H9 (cell line): ENCODE measurements around the gene RBFOX2. TPM values are rescaled to one million over a fixed set of nuclear protein-coding genes. Genes with fewer than 3 reads are reported as not detected.

ENCODE experiments used
- DNase-seq: peaks from one replicate; pipeline ENCODE4 v3.0.0-alpha.2; 2017
- H2AFZ ChIP-seq: one replicate; pipeline ENCODE4 v1.6.1; 2013; ENCODE audit warnings: mild to moderate bottlenecking, low read length, control low read depth, moderate library complexity
- H2AK5ac ChIP-seq: 2 replicates; pipeline ENCODE4 v1.6.1; 2013; ENCODE audit warnings: low read length, control low read depth, mixed read lengths; ENCODE audit not compliant: insufficient read length
- H2BK120ac ChIP-seq: one replicate; pipeline ENCODE4 v1.6.1; 2013; ENCODE audit warnings: low read depth, mild to moderate bottlenecking, low read length, control low read depth, inconsistent platforms; ENCODE audit not compliant: poor library complexity, severe bottlenecking
- H2BK12ac ChIP-seq: 2 replicates; pipeline ENCODE4 v1.6.1; 2013; ENCODE audit warnings: low read length, control low read depth, mixed read lengths, low read depth; ENCODE audit not compliant: insufficient read length
- H2BK15ac ChIP-seq: 2 replicates; pipeline ENCODE4 v1.6.1; 2013; ENCODE audit warnings: low read depth, low read length, control low read depth
- H2BK20ac ChIP-seq: one replicate; pipeline ENCODE4 v1.6.1; 2013; ENCODE audit warnings: low read depth, mild to moderate bottlenecking, low read length, control low read depth, inconsistent platforms; ENCODE audit not compliant: poor library complexity, severe bottlenecking
- H2BK5ac ChIP-seq: 2 replicates; pipeline ENCODE4 v1.6.1; 2013; ENCODE audit warnings: low read length, control low read depth, mixed read lengths; ENCODE audit not compliant: insufficient read length
- H3K14ac ChIP-seq: 2 replicates; pipeline ENCODE4 v1.6.1; 2013; ENCODE audit warnings: low read length, control low read depth; ENCODE audit not compliant: insufficient read depth
- H3K18ac ChIP-seq: 2 replicates; pipeline ENCODE4 v1.6.1; 2013; ENCODE audit warnings: low read depth, mild to moderate bottlenecking, mixed read lengths, low read length, control low read depth; ENCODE audit not compliant: insufficient read length
- H3K23ac ChIP-seq: 2 replicates; pipeline ENCODE4 v1.6.1; 2013; ENCODE audit warnings: low read length, control low read depth, mixed read lengths, low read depth; ENCODE audit not compliant: insufficient read length
- H3K23me2 ChIP-seq: 2 replicates; pipeline ENCODE4 v1.6.1; 2013; ENCODE audit warnings: low read depth, mild to moderate bottlenecking, mixed read lengths, low read length, control low read depth; ENCODE audit not compliant: insufficient read length, poor library complexity, severe bottlenecking
- H3K27ac ChIP-seq: 2 replicates; pipeline ENCODE4 v1.5.1; 2013; ENCODE audit warnings: low read length, control low read depth, mixed read lengths, low read depth; ENCODE audit not compliant: insufficient read length
- H3K27me3 ChIP-seq: 2 replicates; pipeline ENCODE4 v1.6.1; 2013; ENCODE audit warnings: low read length, control low read depth, inconsistent platforms; ENCODE audit not compliant: insufficient read depth
- H3K4ac ChIP-seq: 2 replicates; pipeline ENCODE4 v1.6.1; 2013; ENCODE audit warnings: low read depth, mild to moderate bottlenecking, control low read depth, inconsistent platforms, low read length, moderate library complexity
- H3K4me1 ChIP-seq: 2 replicates; pipeline ENCODE4 v1.6.1; 2013; ENCODE audit warnings: low read length, control low read depth, inconsistent platforms; ENCODE audit not compliant: insufficient read depth
- H3K4me2 ChIP-seq: 2 replicates; pipeline ENCODE4 v1.6.1; 2013; ENCODE audit warnings: low read length, control low read depth, mixed read lengths; ENCODE audit not compliant: insufficient read length, insufficient read depth
- H3K56ac ChIP-seq: 2 replicates; pipeline ENCODE4 v1.6.1; 2013; ENCODE audit warnings: low read depth, mild to moderate bottlenecking, mixed read lengths, low read length, control low read depth; ENCODE audit not compliant: insufficient read length
- H3K79me1 ChIP-seq: 2 replicates; pipeline ENCODE4 v1.6.1; 2013; ENCODE audit warnings: low read depth, mild to moderate bottlenecking, moderate library complexity, low read length, control low read depth, inconsistent platforms; ENCODE audit not compliant: insufficient read depth, poor library complexity, severe bottlenecking
- H3K79me2 ChIP-seq: 2 replicates; pipeline ENCODE4 v1.6.1; 2013; ENCODE audit warnings: low read length, control low read depth, inconsistent platforms; ENCODE audit not compliant: insufficient read depth
- H3K9ac ChIP-seq: 2 replicates; pipeline ENCODE4 v1.6.1; 2013; ENCODE audit warnings: low read length, control low read depth, mixed read lengths; ENCODE audit not compliant: insufficient read length; ENCODE audit errors: extremely low read depth
- H3K9me3 ChIP-seq: one replicate; pipeline ENCODE4 v1.6.1; 2013; ENCODE audit warnings: low read depth, low read length, inconsistent platforms; ENCODE audit not compliant: control insufficient read depth
- H3T11ph ChIP-seq: one replicate; pipeline ENCODE4 v1.6.1; 2013; ENCODE audit warnings: mild to moderate bottlenecking, low read length, control low read depth, inconsistent platforms
- H4K20me1 ChIP-seq: one replicate; pipeline ENCODE4 v1.6.1; 2013; ENCODE audit not compliant: control insufficient read depth, insufficient read length, insufficient read depth
- H4K5ac ChIP-seq: 2 replicates; pipeline ENCODE4 v1.6.1; 2013; ENCODE audit warnings: low read depth, mild to moderate bottlenecking, mixed read lengths, low read length, control low read depth; ENCODE audit not compliant: insufficient read length
- H4K8ac ChIP-seq: replicated peaks from 2 replicates; pipeline ENCODE4 v1.6.1; 2013; ENCODE audit warnings: low read length, control low read depth, mixed read lengths, low read depth; ENCODE audit not compliant: insufficient read length
- H4K91ac ChIP-seq: 2 replicates; pipeline ENCODE4 v1.6.1; 2013; ENCODE audit warnings: low read depth, mild to moderate bottlenecking, moderate library complexity, mixed read lengths, low read length, control low read depth; ENCODE audit not compliant: insufficient read length
- H3K27ac Mint-ChIP-seq, 3 experiments: 2 replicates in 2 of 3; 3 replicates in 1 of 3; pipeline ENCODE4 v1.8.0; 2020 to 2021; ENCODE audit warnings: mixed read lengths in 3 of 3, mild to moderate bottlenecking in 1 of 3, moderate library complexity in 1 of 3
- H3K27me3 Mint-ChIP-seq: 2 replicates; pipeline ENCODE4 v1.8.0; 2021; ENCODE audit warnings: low read depth, mild to moderate bottlenecking, moderate library complexity, mixed read lengths
- H3K36me3 Mint-ChIP-seq, 3 experiments: 2 replicates in 2 of 3; 3 replicates in 1 of 3; pipeline ENCODE4 v1.8.0; 2020 to 2021; ENCODE audit warnings: low read depth in 3 of 3, mixed read lengths in 3 of 3; ENCODE audit not compliant: insufficient read depth in 1 of 3
- H3K4me1 Mint-ChIP-seq, 2 experiments: 2 replicates each; pipeline ENCODE4 v1.8.0; 2020; ENCODE audit warnings: mixed read lengths in 2 of 2
- H3K4me3 Mint-ChIP-seq, 2 experiments: 2 replicates in 1 of 2; 3 replicates in 1 of 2; pipeline ENCODE4 v1.8.0; 2020 to 2021; ENCODE audit warnings: mild to moderate bottlenecking in 2 of 2, mixed read lengths in 2 of 2, moderate library complexity in 1 of 2
- H3K9me3 Mint-ChIP-seq, 2 experiments: 2 replicates in 1 of 2; 3 replicates in 1 of 2; pipeline ENCODE4 v1.8.0; 2020; ENCODE audit warnings: mild to moderate bottlenecking in 2 of 2, mixed read lengths in 2 of 2, moderate library complexity in 1 of 2
- WGBS: extraction: QIAGEN DNeasy Blood & Tissue Kit; methylation state at CpG from one replicate; pipeline ENCODE4 v1.1.7; 2013; ENCODE audit warnings: missing lambda C conversion rate, low lambda C conversion rate, mixed read lengths; ENCODE audit not compliant: insufficient read length; ENCODE audit errors: extremely low coverage; 5-methylcytosine and 5-hydroxymethylcytosine counted together
- total RNA-seq: library from RNA; stranded (reverse); gene quantifications from 2 replicates; pipeline ENCODE4 v1.2.1, GENCODE V29; 2021
- TF ChIP-seq, protein P1 (sequence below): fragments of 200-600 bp; sonication (generic); conservative IDR thresholded peaks from 3 replicates; pipeline ENCODE4 v1.8.0; 2021; ENCODE audit warnings: antibody characterized with exemption, mild to moderate bottlenecking

Gene RBFOX2
- total RNA-seq, 1 experiment from 2014 or later: 84.7 TPM

DNA sequence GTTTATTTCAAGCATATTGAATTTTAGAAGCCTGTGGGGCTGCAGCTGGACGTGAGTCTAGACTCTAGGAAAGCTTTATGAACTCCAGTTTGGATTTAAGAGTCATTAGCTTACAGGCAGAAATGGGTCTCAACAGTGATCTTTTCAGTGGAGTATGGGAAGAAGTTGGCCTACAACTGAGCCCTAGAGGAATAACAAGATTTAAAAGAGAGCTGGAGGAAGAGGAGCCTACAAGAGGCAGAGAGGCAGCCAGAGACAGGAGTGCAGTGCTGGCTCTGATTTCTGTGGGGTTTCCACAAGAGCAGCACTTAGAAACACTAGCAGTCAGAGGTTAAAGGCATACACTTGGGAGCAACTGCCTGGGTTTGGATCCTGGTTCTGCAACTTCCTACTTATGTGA, 293.1 kb downstream of the RBFOX2 start:
- H3K27me3 Mint-ChIP-seq: peaks cover 6% of the 10 kb centered on the region
- Histone ChIP-seq H2AK5ac (no peak overlapping the region), H3T11ph (no peak overlapping the region), H3K4me1 (no peaks in the 10 kb centered on the region), H2AFZ (no peak overlapping the region), H2BK5ac (no peak overlapping the region), H4K8ac (no peak overlapping the region), H4K20me1 (no peaks in the 10 kb centered on the region), H3K4me2 (no peak overlapping the region), H2BK12ac (no peak overlapping the region), H3K27me3 (no peaks in the 10 kb centered on the region), H3K14ac (no peak overlapping the region), H3K18ac (no peak overlapping the region), H3K9ac (no peak overlapping the region), H2BK20ac (no peak overlapping the region), H3K23me2 (no peaks in the 10 kb centered on the region), H4K5ac (no peak overlapping the region), H3K79me1 (no peaks in the 10 kb centered on the region), H3K79me2 (no peaks in the 10 kb centered on the region), H4K91ac (no peak overlapping the region), H3K23ac (no peak overlapping the region), H2BK15ac (no peak overlapping the region), H3K27ac (no peak overlapping the region), H2BK120ac (no peak overlapping the region), H3K56ac (no peak overlapping the region), H3K9me3 (no peaks in the 10 kb centered on the region), H3K4ac (no peak overlapping the region)
- no peak for DNase-seq
- H3K4me1 Mint-ChIP-seq: peaks cover 17 to 24% of the 10 kb centered on the region in 2 experiments
- TF ChIP-seq, protein P1, sequence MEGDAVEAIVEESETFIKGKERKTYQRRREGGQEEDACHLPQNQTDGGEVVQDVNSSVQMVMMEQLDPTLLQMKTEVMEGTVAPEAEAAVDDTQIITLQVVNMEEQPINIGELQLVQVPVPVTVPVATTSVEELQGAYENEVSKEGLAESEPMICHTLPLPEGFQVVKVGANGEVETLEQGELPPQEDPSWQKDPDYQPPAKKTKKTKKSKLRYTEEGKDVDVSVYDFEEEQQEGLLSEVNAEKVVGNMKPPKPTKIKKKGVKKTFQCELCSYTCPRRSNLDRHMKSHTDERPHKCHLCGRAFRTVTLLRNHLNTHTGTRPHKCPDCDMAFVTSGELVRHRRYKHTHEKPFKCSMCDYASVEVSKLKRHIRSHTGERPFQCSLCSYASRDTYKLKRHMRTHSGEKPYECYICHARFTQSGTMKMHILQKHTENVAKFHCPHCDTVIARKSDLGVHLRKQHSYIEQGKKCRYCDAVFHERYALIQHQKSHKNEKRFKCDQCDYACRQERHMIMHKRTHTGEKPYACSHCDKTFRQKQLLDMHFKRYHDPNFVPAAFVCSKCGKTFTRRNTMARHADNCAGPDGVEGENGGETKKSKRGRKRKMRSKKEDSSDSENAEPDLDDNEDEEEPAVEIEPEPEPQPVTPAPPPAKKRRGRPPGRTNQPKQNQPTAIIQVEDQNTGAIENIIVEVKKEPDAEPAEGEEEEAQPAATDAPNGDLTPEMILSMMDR: no peak
- no CpG with 5 or more reads among the region's 1 CpG for WGBS
- H3K4me3 Mint-ChIP-seq: no peak overlapping the region
- H3K36me3 Mint-ChIP-seq: peaks cover 14 to 25% (median 16%) of the 10 kb centered on the region in 3 experiments
- no peaks in the 10 kb centered on the region; a peak in 1 of 5 replicates for H3K9me3 Mint-ChIP-seq
- peak overlapping the region in 1 of 3 experiments; percentile 37; a peak in 1 of 7 replicates for H3K27ac Mint-ChIP-seq
